ENCODE measurements around the gene ATP2B2.

DNA sequence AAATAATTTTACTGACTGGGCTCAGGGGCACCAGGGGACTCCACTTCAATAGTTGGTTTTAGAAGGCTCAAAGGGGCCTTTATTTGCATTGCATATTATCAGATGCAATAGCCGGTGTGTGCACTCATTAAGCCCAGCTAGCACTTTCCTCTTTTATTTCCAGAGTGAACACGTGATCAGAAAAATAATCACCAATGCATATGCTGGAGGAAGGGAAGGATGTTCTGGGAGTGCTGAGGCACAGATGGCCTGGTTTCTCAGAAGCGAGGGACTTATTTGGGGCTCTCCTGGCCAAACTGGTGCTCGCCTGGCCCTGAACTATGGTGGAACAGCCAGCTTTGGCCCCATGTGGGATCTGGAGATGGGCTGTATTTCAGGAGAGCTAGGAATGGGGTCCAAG is 124.0 kb downstream of the ATP2B2 start:
- TF ChIP-seq, protein P1, sequence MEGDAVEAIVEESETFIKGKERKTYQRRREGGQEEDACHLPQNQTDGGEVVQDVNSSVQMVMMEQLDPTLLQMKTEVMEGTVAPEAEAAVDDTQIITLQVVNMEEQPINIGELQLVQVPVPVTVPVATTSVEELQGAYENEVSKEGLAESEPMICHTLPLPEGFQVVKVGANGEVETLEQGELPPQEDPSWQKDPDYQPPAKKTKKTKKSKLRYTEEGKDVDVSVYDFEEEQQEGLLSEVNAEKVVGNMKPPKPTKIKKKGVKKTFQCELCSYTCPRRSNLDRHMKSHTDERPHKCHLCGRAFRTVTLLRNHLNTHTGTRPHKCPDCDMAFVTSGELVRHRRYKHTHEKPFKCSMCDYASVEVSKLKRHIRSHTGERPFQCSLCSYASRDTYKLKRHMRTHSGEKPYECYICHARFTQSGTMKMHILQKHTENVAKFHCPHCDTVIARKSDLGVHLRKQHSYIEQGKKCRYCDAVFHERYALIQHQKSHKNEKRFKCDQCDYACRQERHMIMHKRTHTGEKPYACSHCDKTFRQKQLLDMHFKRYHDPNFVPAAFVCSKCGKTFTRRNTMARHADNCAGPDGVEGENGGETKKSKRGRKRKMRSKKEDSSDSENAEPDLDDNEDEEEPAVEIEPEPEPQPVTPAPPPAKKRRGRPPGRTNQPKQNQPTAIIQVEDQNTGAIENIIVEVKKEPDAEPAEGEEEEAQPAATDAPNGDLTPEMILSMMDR (IDR thresholded peaks at IDR 0.05) = no peak
- no peak for TF ChIP-seq EZH2 (IDR thresholded peaks at IDR 0.05; ENCODE audit: borderline replicate concordance, insufficient read depth, low read depth, low read length, poor library complexity, severe bottlenecking)

Measured in B cell (primary cell).